NB4 (cell line): Measurements from ENCODE around the gene IGSF11.

Experiments
- DNase-seq: peaks from one replicate; pipeline ENCODE4 v3.0.0; 2010; ENCODE audit warnings: low read depth
- H3K4me3 ChIP-seq: one replicate; pipeline ENCODE4 v1.5.1; 2011; ENCODE audit warnings: mild to moderate bottlenecking, low read depth, low read length, moderate library complexity
- CTCF ChIP-seq: IDR thresholded peaks from one replicate; pipeline ENCODE4 v1.5.1; 2012; ENCODE audit warnings: low read depth, low read length
- MAX ChIP-seq: IDR thresholded peaks from 2 replicates; pipeline ENCODE4 v1.6.1; 2011; ENCODE audit warnings: low read depth, low read length
- MYC ChIP-seq: IDR thresholded peaks from 2 replicates; pipeline ENCODE4 v1.6.1; 2011; ENCODE audit warnings: low read depth, low read length
- POLR2A ChIP-seq: IDR thresholded peaks from 2 replicates; pipeline ENCODE4 v1.6.1; 2011; ENCODE audit warnings: mild to moderate bottlenecking; ENCODE audit not compliant: insufficient read length; ENCODE audit errors: extremely low read depth

The IGSF11 gene

GRCh38 chr3:119013951-119014350 is 20.7 kb downstream of the IGSF11 start:
- no peak for DNase-seq
- TF ChIP-seq MYC = no peak
- TF ChIP-seq MAX = no peak
- no peak for TF ChIP-seq POLR2A
- TF ChIP-seq CTCF = no peak
- no peak overlapping the region for H3K4me3 ChIP-seq

- no peak for DNase-seq
- no peak overlapping the region for H3K4me3 ChIP-seq
- TF ChIP-seq CTCF (no peak), MYC (no peak), POLR2A (no peak), MAX (no peak)
Observed at GRCh38 chr3:119011528-119011927, 23.1 kb downstream of the IGSF11 start.

- TF ChIP-seq MYC (no peak), MAX (no peak), POLR2A (no peak), CTCF (no peak)
- H3K4me3 ChIP-seq = no peak overlapping the region
- no peak for DNase-seq
Observed at GRCh38 chr3:118997190-118997589, 37.5 kb downstream of the IGSF11 start.

GRCh38 chr3:118991775-118992174 is 42.9 kb downstream of the IGSF11 start:
- TF ChIP-seq MAX = no peak
- TF ChIP-seq CTCF = no peak
- TF ChIP-seq POLR2A = no peak
- no peak for TF ChIP-seq MYC
- DNase-seq = no peak
- H3K4me3 ChIP-seq = no peak overlapping the region

- no peak for TF ChIP-seq POLR2A
- TF ChIP-seq MAX = no peak
- TF ChIP-seq CTCF = no peak
- no peak for TF ChIP-seq MYC
- no peak overlapping the region for H3K4me3 ChIP-seq
- DNase-seq = no peak
Observed at GRCh38 chr3:118990823-118991560, 43.7 kb downstream of the IGSF11 start.
